LHCN-M2 (cell line): Measurements from ENCODE around the gene RPS6KA5. TPM values are rescaled to one million over a fixed set of nuclear protein-coding genes. Genes with fewer than 3 reads are reported as not detected.
"Not testable (repeated sequence)": the region's sequence is repeated elsewhere in the genome, so short reads cannot be mapped to it uniquely, and the experiment has no call there.

Experiments
- DNase-seq: peaks from one replicate; pipeline ENCODE4 v3.0.0-alpha.2; 2012; ENCODE audit warnings: low read depth
- total RNA-seq: library from RNA; depleted of rRNA; stranded (reverse); fragments of >200 nt; gene quantifications from 2 replicates; pipeline ENCODE4 v1.2.3, GENCODE V29; 2014

Gene RPS6KA5
- total RNA-seq, 1 experiment from 2014 or later, result 6.1 TPM

DNA sequence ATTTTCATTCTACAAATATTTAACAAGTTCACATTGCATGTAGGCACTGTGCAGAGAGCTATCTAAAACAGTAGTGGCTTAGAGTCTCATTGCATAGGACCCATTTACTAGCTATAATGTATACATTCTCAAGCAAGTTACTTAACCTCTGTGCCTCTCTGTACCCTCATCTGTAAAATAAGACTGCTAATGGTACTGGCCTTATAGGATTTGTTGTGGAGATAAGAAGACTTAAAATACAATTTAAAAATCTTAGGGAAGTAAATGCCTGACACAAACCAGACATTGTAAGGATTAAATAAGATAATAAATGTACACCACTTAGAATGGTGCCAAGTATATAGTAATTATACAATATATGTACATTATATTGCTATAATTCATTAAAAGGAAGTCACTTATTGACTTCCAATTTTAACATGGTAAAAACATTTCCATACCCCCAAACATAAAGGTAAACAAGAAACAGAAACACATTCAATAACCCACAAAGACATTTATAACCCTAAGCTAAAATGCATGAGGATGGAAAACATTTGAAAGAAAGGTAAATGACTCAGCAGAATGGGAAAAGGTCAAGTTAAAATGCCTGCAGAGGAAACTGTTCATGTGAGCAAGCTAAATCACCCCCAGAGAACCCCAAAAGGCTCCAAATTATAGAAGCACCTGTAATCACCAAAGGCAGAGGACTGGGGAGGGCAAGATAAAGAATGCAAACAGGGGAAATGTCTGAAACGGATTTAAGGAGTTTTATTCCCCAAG is 30.8 kb downstream of the RPS6KA5 start:
- DNase-seq, result no peak

DNA sequence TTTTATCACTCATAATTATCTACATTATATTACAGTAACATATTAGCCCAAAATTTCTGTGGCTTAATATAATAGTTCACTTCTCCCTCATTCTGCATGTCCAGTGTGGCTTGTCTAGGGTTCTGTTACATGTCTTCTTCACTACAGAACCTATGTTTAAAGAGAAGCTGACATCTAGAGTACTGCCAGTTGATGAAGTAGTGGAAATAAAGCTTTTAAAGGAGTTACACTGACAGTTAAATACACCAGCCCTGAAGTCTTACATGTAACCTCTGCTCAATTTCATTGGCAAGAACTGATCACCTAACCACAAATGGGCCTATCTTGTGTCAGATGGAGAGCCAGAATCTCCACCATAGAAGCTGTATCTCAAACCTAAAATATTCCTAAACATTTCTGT is 32.9 kb downstream of the RPS6KA5 start:
- no peak for DNase-seq

GRCh38 chr14:91022622-91023028 is 37.8 kb downstream of the RPS6KA5 start:
- DNase-seq, result not testable (repeated sequence)

DNA sequence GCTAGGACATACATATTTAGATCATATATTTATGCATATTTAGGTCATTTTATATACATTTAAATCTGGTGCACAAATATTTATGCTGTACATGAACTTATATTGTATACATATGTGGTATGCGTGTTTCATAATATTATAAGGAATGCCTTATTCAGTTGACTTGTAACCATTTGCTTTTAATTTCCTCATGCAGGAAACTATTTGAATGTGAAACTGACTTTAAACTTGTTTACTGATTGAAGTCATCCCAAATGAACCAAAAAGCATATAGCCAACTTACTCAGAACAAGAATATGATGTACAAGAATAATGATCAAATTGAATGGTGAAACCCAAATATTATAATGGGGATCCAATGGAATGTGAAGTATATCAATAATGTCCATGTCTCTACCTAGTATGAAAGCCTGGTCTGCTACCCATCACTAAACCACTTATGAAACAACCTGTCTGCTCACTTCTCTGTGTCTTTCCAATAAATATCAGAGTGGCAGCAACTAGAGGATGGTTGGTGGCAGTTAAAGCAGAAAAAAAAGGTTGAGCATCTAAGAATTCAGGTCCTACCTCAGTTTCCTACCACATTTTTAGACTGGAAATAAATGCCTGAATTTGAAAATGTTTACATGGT is 38.3 kb downstream of the RPS6KA5 start:
- DNase-seq, result no peak

GRCh38 chr14:91021115-91021514 is 39.3 kb downstream of the RPS6KA5 start:
- no peak for DNase-seq

DNA sequence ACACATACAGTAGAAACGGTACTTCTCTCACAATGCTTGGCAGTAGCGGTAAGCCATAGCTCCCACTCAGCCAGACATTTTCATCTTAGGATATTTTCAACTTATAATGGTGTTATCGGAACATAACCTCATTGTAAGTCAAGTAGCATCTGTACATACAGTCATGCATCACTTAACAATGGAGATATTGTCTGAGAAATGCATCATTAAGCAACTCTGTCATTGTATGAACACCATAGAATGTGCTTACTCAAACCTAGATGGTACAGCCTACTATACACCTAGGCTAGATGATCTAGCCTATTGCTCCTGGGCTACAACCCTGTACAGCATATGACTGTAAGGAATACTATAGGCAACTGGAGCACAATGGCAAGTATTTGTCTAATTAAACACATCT is 40.8 kb downstream of the RPS6KA5 start:
- no peak for DNase-seq

- DNase-seq, result no peak
Observed at GRCh38 chr14:91018481-91018880, 42.0 kb downstream of the RPS6KA5 start.

- DNase-seq, result no peak
Observed at GRCh38 chr14:91016800-91017410, 43.5 kb downstream of the RPS6KA5 start.

- no peak for DNase-seq
Observed at GRCh38 chr14:91015435-91015834, 45.0 kb downstream of the RPS6KA5 start.

DNA sequence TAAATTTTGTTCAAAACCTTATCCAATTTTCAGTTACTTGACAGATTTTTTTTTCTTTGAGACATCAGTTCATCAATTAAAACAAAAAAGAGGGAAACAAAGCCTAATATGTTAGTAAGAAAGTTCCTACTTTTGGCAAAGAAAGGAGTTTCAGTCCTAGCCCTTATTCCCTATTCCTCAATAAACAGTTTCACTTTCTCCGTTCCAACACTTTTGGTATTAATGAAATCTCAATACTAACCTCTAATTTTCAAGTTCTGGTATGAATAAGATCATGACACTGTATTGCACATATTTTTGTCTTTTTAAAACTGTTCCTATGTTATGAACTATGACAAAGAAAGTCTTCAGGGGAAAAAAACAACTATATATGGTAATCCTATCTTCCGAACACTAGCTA is 48.4 kb downstream of the RPS6KA5 start:
- DNase-seq, result no peak

GRCh38 chr14:91010153-91010533 is 50.3 kb downstream of the RPS6KA5 start:
- DNase-seq, result no peak

GRCh38 chr14:91009501-91010152 is 50.8 kb downstream of the RPS6KA5 start:
- DNase-seq, result no peak

GRCh38 chr14:91008759-91009409 is 51.6 kb downstream of the RPS6KA5 start:
- DNase-seq, result no peak

DNA sequence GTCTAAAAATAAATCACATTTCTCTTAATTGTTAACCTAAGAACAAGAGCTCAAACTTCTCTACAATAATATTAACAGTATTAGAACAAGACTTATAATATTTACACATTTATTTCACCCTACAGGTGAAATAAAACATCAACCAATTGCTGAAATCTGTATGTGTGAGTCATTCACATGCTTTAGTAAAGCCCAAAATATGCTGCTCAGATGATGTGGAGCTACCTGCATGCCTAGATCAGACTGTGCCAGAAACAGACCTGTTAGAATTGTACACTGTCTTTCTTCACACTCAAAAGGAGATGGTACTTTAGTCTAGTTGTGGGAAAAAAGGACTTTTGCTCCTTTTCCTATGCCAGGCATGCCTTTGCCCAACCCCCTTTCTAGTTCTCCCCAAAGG is 54.7 kb downstream of the RPS6KA5 start:
- DNase-seq, result no peak

- DNase-seq, result no peak
Observed at GRCh38 chr14:91004987-91005386, 55.5 kb downstream of the RPS6KA5 start.

DNA sequence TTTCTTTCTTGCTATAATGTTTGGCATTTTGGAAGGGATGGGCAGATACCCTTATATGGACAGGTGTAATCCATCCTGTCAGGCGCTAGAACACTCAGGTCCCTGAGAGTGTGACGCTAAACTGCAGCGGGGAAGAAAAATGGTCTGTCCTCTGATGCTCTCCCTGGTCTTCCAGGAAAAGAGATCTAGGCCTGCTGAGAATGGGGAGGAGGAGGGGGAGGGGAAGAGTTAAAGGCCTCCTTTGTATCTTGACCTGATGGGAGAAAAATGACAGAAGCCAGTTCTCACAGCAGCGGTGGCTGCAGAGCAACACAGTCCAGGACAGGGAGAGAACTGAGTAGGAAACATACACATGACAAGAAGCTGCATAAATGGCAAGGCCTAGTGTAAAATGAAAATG is 61.1 kb downstream of the RPS6KA5 start:
- DNase-seq, result no peak

DNA sequence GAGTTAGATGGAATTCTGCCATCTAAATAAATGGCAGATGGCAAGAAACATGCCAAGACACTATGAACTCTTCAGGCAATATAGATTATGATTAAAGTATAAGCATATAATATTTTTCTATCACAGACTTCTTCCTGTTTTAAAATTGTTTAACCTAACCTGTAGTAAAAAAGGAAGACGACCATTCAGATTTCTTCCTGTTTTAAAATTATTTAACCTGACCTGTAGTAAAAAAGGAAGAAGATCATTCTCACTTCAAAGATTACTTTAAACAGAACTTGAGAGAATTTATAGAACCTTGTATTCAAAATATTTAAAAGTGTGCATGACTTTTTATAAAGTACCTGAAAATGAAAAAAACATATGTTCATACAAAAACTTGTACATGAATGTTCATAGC is 63.5 kb downstream of the RPS6KA5 start:
- no peak for DNase-seq

GRCh38 chr14:90995785-90996184 is 64.7 kb downstream of the RPS6KA5 start:
- DNase-seq, result no peak

GRCh38 chr14:90993792-90994191 is 66.6 kb downstream of the RPS6KA5 start:
- no peak for DNase-seq

DNA sequence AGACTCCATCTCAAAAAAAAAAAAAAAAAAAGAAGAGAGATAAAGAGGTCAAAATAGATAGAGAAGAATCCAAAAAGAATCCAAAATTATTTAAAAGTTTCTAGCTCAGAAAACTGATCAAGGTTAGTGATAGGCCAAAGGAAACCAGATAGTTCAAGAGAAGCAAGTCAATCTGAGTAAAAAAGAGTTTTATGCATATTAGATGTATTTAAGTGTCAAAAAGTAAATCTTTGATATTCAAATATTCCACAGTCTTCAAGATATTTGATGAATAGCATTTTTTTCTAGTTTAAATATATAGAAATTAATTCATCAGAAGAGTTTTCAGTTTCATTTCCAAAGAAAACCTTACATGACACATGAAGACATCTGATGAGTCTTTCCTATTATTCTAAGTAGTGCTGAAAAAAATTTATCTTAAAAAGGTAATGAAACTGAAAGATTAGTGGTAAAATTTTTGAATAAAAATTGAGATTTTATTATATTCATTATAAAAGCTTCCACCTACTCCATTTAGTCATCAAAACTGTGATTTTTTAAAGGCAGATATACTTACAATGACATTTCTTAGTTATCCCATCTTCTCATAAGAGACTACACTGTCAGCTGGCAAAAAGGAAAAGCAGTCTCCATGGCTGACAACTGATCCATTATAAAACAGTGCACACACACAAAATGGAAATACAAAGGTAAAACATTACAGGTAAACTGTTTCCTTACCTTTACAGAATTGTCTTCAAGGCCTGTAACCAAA is 68.6 kb downstream of the RPS6KA5 start:
- no peak for DNase-seq

GRCh38 chr14:90990141-90990540 is 70.3 kb downstream of the RPS6KA5 start:
- DNase-seq, result no peak
